Large intestine (tissue), 3 donors: Measurements from ENCODE around the gene FCGR3A. TPM values are rescaled to one million over a fixed set of nuclear protein-coding genes. Genes with fewer than 3 reads are reported as not detected.
A peak's percentile ranks its signal among the peaks of the same experiment; 100 is the strongest.
"Not testable (repeated sequence)": the region's sequence is repeated elsewhere in the genome, so short reads cannot be mapped to it uniquely, and the experiment has no call there.

Experiments
- DNase-seq, 2 donors: peaks; one replicate each; pipeline versions ENCODE4 v3.0.0 to v3.0.0-alpha.2; 2013
- H3K27ac ChIP-seq: one replicate; pipeline ENCODE4 v1.5.1; 2013; ENCODE audit warnings: low read length
- H3K27me3 ChIP-seq: 2 replicates; pipeline ENCODE4 v1.6.1; 2013; ENCODE audit warnings: low read length; ENCODE audit not compliant: control insufficient read depth, insufficient read depth
- H3K36me3 ChIP-seq: 2 replicates; pipeline ENCODE4 v1.6.1; 2013; ENCODE audit warnings: low read length; ENCODE audit not compliant: control insufficient read depth, insufficient read depth
- H3K4me1 ChIP-seq: one replicate; pipeline ENCODE4 v1.6.1; 2013; ENCODE audit warnings: low read length; ENCODE audit not compliant: control insufficient read depth, insufficient read depth
- H3K4me3 ChIP-seq: one replicate; pipeline ENCODE4 v1.5.1; 2013; ENCODE audit warnings: low read length
- H3K9me3 ChIP-seq: one replicate; pipeline ENCODE4 v1.6.1; 2013; ENCODE audit warnings: mild to moderate bottlenecking, low read depth, low read length, moderate library complexity; ENCODE audit not compliant: control insufficient read depth
- WGBS: methylation state at CpG from one replicate; pipeline ENCODE4 v1.1.5; 2013; ENCODE audit warnings: low lambda C conversion rate; ENCODE audit not compliant: insufficient coverage; 5-methylcytosine and 5-hydroxymethylcytosine counted together
- polyA plus RNA-seq: library from polyadenylated mRNA; unstranded; fragments of 120-200 nt; gene quantifications from one replicate; pipeline ENCODE4 v1.2.1, GENCODE V29; 2013

FCGR3A gene
- polyA plus RNA-seq, 1 donor: 3.1 TPM

DNA sequence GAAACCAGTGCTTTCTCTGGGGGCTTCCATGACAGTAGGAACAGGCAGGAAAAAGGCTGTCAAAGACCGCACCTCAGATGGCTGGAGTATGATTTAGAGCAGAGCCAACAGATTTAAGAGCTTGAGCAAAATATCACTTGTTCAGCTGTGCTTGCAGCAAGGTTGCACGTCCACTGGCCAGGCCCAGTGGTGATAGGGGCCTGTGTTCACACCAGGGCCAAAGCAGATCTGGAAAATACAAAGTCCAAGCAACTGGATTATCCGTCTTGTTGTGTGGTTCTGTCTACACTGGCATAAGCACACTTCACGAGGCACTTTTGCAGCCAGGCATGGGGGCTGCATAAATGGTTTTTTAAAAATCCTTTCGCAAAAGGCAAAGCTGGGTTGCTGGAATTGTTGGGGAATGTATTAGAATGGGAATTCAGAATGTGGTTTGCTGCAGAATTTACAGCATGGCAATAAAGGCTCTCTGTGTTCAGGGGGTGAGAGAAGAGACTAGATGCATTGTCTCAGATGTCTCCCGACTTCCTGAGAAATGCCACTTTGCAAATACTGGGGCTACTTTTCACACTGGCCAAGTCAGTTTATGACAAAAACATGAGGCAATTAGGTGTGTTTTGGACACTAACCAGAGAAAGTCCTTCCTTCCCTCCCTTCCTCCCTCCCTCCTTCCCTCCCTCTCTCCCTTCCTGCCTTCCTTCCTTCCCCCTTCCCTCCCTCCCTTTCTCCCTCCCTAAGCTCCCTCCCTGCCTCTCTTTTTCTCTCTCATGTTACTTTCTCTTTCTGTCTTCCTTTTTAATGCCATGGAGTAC is 36.8 kb downstream of the FCGR3A start:
- H3K4me3 ChIP-seq, H3K4me1 ChIP-seq, H3K27me3 ChIP-seq, DNase-seq, H3K36me3 ChIP-seq, H3K9me3 ChIP-seq: not testable (repeated sequence)
- peak overlapping the region; percentile 32 for H3K27ac ChIP-seq
- no CpG with 5 or more reads among the region's 6 CpGs for WGBS

- no peak overlapping the region for H3K27ac ChIP-seq
These were observed 37.9 kb downstream of the FCGR3A start for GRCh38 chr1:161511756-161512060.

GRCh38 chr1:161511018-161511755 is 38.4 kb downstream of the FCGR3A start:
- no peak overlapping the region for H3K27ac ChIP-seq
- no peaks in the 10 kb centered on the region for H3K4me1 ChIP-seq
- no peak for DNase-seq

More at GRCh38 chr1:161511756-161512060, 37.9 kb downstream of the FCGR3A start:
- no peaks in the 10 kb centered on the region for H3K36me3 ChIP-seq
- H3K4me3 ChIP-seq: no peak overlapping the region
- H3K9me3 ChIP-seq: no peaks in the 10 kb centered on the region
- DNase-seq: no peak
- H3K27me3 ChIP-seq: peaks cover 2% of the 10 kb centered on the region
- WGBS: no CpG with 5 or more reads among the region's 7 CpGs
- H3K4me1 ChIP-seq: no peaks in the 10 kb centered on the region

GRCh38 chr1:161510477-161510876 is 39.1 kb downstream of the FCGR3A start:
- Histone ChIP-seq H3K27me3 (peaks cover 7% of the 10 kb centered on the region), H3K36me3 (no peaks in the 10 kb centered on the region), H3K27ac (no peak overlapping the region), H3K4me3 (no peak overlapping the region), H3K9me3 (no peaks in the 10 kb centered on the region), H3K4me1 (no peaks in the 10 kb centered on the region)
- WGBS: no CpG with 5 or more reads among the region's 3 CpGs
- no peak for DNase-seq

More at GRCh38 chr1:161511018-161511755, 38.4 kb downstream of the FCGR3A start:
- Histone ChIP-seq H3K27me3 (peaks cover 2% of the 10 kb centered on the region), H3K36me3 (no peaks in the 10 kb centered on the region), H3K4me3 (no peak overlapping the region), H3K9me3 (no peaks in the 10 kb centered on the region)
- no CpG with 5 or more reads among the region's 5 CpGs for WGBS

DNA sequence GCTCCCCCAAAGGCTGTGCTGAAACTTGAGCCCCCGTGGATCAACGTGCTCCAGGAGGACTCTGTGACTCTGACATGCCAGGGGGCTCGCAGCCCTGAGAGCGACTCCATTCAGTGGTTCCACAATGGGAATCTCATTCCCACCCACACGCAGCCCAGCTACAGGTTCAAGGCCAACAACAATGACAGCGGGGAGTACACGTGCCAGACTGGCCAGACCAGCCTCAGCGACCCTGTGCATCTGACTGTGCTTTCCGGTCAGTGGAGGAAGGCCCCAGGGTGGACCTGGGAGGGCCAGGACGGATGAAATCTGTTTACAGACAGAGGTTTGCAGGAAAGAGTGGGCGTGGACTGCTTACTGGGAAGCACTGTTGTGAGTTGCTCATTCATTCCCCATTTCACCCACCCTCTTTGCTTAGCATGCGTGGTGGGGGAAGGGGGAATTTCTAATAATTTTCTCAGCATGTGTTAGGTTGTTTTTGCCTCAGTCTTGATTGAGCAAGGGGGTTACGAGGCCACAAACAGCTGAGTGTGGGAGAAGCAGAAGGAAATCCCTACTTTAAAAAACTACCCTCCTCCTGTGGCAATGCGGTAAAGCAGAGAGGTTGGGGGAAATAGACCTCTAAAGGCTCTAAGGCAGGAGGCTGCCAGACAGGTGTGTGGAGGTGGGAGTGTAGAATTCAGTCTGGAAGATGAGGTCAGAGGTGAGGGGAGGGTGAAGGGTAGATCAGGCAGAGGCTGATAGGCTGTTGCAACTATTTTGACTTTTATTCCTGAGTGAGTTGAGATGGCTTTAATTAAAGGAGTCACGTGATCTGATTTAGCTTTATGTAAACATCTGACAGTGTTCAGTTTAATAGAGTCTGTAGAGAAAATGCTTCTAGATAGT is 43.0 kb downstream of the FCGR3A start:
- no peak overlapping the region for H3K4me3 ChIP-seq

GRCh38 chr1:161505686-161506085 is 43.9 kb downstream of the FCGR3A start:
- Histone ChIP-seq H3K4me1 (no peaks in the 10 kb centered on the region), H3K36me3 (no peaks in the 10 kb centered on the region), H3K9me3 (no peaks in the 10 kb centered on the region), H3K27me3 (peaks cover 24% of the 10 kb centered on the region), H3K4me3 (no peak overlapping the region), H3K27ac (no peak overlapping the region)
- no peak for DNase-seq
- WGBS: no CpG with 5 or more reads among the region's 6 CpGs

More for the DNA sequence above, 43.0 kb downstream of the FCGR3A start:
- H3K27me3 ChIP-seq: peaks cover 24% of the 10 kb centered on the region
- H3K27ac ChIP-seq: no peak overlapping the region
- H3K4me1 ChIP-seq: no peaks in the 10 kb centered on the region
- no peaks in the 10 kb centered on the region for H3K9me3 ChIP-seq
- DNase-seq: no peak
- no CpG with 5 or more reads among the region's 15 CpGs for WGBS
- no peaks in the 10 kb centered on the region for H3K36me3 ChIP-seq

GRCh38 chr1:161503394-161503748 is 46.2 kb downstream of the FCGR3A start:
- Histone ChIP-seq H3K4me1 (no peaks in the 10 kb centered on the region), H3K36me3 (no peaks in the 10 kb centered on the region), H3K4me3 (no peak overlapping the region), H3K27me3 (peaks cover 28% of the 10 kb centered on the region), H3K27ac (no peak overlapping the region), H3K9me3 (no peaks in the 10 kb centered on the region)
- no peak for DNase-seq

- H3K4me3 ChIP-seq: no peak overlapping the region
- peaks cover 32% of the 10 kb centered on the region for H3K27me3 ChIP-seq
- H3K4me1 ChIP-seq: no peaks in the 10 kb centered on the region
- no peaks in the 10 kb centered on the region for H3K9me3 ChIP-seq
- no peak for DNase-seq
- WGBS: no CpG with 5 or more reads among the region's 1 CpG
- H3K27ac ChIP-seq: no peak overlapping the region
- no peaks in the 10 kb centered on the region for H3K36me3 ChIP-seq
These were observed 46.8 kb downstream of the FCGR3A start for GRCh38 chr1:161502641-161503393.

DNA sequence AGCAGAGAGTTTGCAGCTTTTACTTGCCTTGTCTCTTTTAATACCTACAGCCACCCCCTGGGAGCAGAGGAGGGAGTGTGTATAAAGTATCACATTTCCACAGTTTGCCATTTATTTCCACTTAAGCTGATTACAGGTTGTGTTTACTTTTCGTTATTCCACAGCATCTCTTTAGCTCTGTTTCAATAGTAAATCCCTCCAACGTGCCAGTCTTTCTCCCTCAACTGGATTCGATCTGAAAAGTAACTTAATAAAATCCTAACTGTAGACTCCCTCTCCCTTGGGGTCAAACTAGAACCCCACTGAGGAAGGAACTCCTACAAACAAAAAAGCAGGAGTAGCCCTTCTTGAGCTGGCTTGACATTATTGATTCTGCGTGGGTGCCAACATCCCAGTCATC is 47.4 kb downstream of the FCGR3A start:
- no CpG with 5 or more reads among the region's 4 CpGs for WGBS
- H3K4me3 ChIP-seq: no peak overlapping the region
- no peak for DNase-seq
- H3K36me3 ChIP-seq: no peaks in the 10 kb centered on the region
- no peaks in the 10 kb centered on the region for H3K4me1 ChIP-seq
- no peaks in the 10 kb centered on the region for H3K9me3 ChIP-seq
- peaks cover 33% of the 10 kb centered on the region for H3K27me3 ChIP-seq
- H3K27ac ChIP-seq: no peak overlapping the region

GRCh38 chr1:161501234-161501633 is 48.4 kb downstream of the FCGR3A start:
- Histone ChIP-seq H3K4me1 (no peaks in the 10 kb centered on the region), H3K9me3 (no peaks in the 10 kb centered on the region), H3K4me3 (no peak overlapping the region), H3K36me3 (no peaks in the 10 kb centered on the region), H3K27me3 (peaks cover 35% of the 10 kb centered on the region), H3K27ac (no peak overlapping the region)
- no peak for DNase-seq
- no CpG with 5 or more reads among the region's 1 CpG for WGBS
